GM12872 (cell line): ENCODE results near the gene VSNL1.

Source experiments
- CTCF ChIP-seq: IDR thresholded peaks from 3 replicates; pipeline ENCODE4 v1.5.1; 2011; ENCODE audit warnings: low read depth, mild to moderate bottlenecking, low read length, moderate library complexity; ENCODE audit not compliant: insufficient read depth

The VSNL1 gene

GRCh38 chr2:17625446-17625845 is 85.0 kb downstream of the VSNL1 start:
- no peak for TF ChIP-seq CTCF

- TF ChIP-seq CTCF: no peak
Observed at GRCh38 chr2:17626986-17627385, 86.5 kb downstream of the VSNL1 start.

- no peak for TF ChIP-seq CTCF
Observed at GRCh38 chr2:17627434-17627833, 86.9 kb downstream of the VSNL1 start.

- no peak for TF ChIP-seq CTCF
Observed at GRCh38 chr2:17628349-17629261, 88.1 kb downstream of the VSNL1 start.

- no peak for TF ChIP-seq CTCF
Observed at GRCh38 chr2:17630089-17630488, 89.6 kb downstream of the VSNL1 start.

GRCh38 chr2:17634997-17635396 is 94.5 kb downstream of the VSNL1 start:
- no peak for TF ChIP-seq CTCF

- TF ChIP-seq CTCF: no peak
Observed at GRCh38 chr2:17636257-17636656, 95.8 kb downstream of the VSNL1 start.
